Caco-2 (cell line): ENCODE measurements around the gene SART1. TPM values are rescaled to one million over a fixed set of nuclear protein-coding genes. Genes with fewer than 3 reads are reported as not detected.

Experiments
- BruUV-seq: library from RNA; stranded (reverse); fragments of 400-500 nt; replicated peaks from 2 replicates; lab custom pipeline; 2021; lab: Mats Ljungman, UMichigan
- CTCF ChIA-PET: fragments of 300-600 bp; sonication (Branson Sonifier 250); formaldehyde crosslinking; loops from one replicate; lab custom pipeline; 2022; ENCODE audit warnings: antibody characterized with exemption; lab: Charles Lee
- POLR2A ChIA-PET: fragments of 300-600 bp; sonication (Branson Sonifier 250); formaldehyde crosslinking; loops from one replicate; lab custom pipeline; 2022; ENCODE audit warnings: antibody characterized with exemption; lab: Charles Lee
- DNase-seq, 2 experiments: peaks; one replicate each; pipeline versions ENCODE4 v3.0.0 to v3.0.0-alpha.2; 2020 to 2022
- H3K27me3 ChIP-seq: replicated peaks from 2 replicates; pipeline ENCODE4 v1.6.0; 2011; ENCODE audit warnings: low read length; ENCODE audit not compliant: control insufficient read depth, insufficient read depth
- H3K36me3 ChIP-seq: 2 replicates; pipeline ENCODE4 v1.5.1; 2011; ENCODE audit warnings: low read length; ENCODE audit not compliant: control insufficient read depth, insufficient read depth
- H3K4me1 ChIP-seq: fragments of 250-450 bp; sonication (Bioruptor Pico); 2 replicates; pipeline ENCODE4 v1.5.1; 2020; ENCODE audit warnings: mild to moderate bottlenecking
- H3K4me3 ChIP-seq: 2 replicates; pipeline ENCODE4 v1.5.1; 2011; ENCODE audit warnings: low read depth, mild to moderate bottlenecking, control low read depth, low read length
- H3K9me3 ChIP-seq: fragments of 250-450 bp; sonication (Bioruptor Pico); 2 replicates; pipeline ENCODE4 v1.5.1; 2020; ENCODE audit warnings: mild to moderate bottlenecking, moderate library complexity
- H3K27ac Mint-ChIP-seq: one replicate; pipeline ENCODE4 v1.8.0; 2022; ENCODE audit warnings: mixed read lengths; ENCODE audit not compliant: unreplicated experiment
- H3K27me3 Mint-ChIP-seq: one replicate; pipeline ENCODE4 v1.8.0; 2022; ENCODE audit warnings: mixed read lengths; ENCODE audit not compliant: insufficient read depth, unreplicated experiment
- H3K36me3 Mint-ChIP-seq: one replicate; pipeline ENCODE4 v1.8.0; 2022; ENCODE audit warnings: mild to moderate bottlenecking, mixed read lengths; ENCODE audit not compliant: insufficient read depth, unreplicated experiment
- H3K4me1 Mint-ChIP-seq: one replicate; pipeline ENCODE4 v1.8.0; 2022; ENCODE audit warnings: low read depth, mixed read lengths; ENCODE audit not compliant: unreplicated experiment
- H3K4me3 Mint-ChIP-seq: one replicate; pipeline ENCODE4 v1.8.0; 2022; ENCODE audit warnings: mild to moderate bottlenecking, moderate library complexity, mixed read lengths; ENCODE audit not compliant: unreplicated experiment
- H3K9me3 Mint-ChIP-seq: one replicate; pipeline ENCODE4 v1.8.0; 2022; ENCODE audit warnings: mixed read lengths; ENCODE audit not compliant: unreplicated experiment
- CTCF ChIP-seq, 2 experiments: fragments of 200-600 bp in 1 of 2; IDR thresholded peaks; 1 replicate in 1 of 2; 2 replicates in 1 of 2; pipeline versions ENCODE4 v1.5.1 to v1.8.0; 2011 to 2022; ENCODE audit warnings: antibody characterized with exemption in 1 of 2, control low read depth in 1 of 2, inconsistent platforms in 1 of 2, low read depth in 1 of 2, low read length in 1 of 2, mild to moderate bottlenecking in 1 of 2, moderate library complexity in 1 of 2; ENCODE audit not compliant: insufficient read depth in 1 of 2, severe bottlenecking in 1 of 2, unreplicated experiment in 1 of 2
- intact Hi-C: fragments of 100-400 bp; cut with micrococcal nuclease; formaldehyde crosslinking; loops from one replicate; pipeline ENCODE4 v1.10.0; 2022; ENCODE audit not compliant: unreplicated experiment
- total RNA-seq: library from RNA; stranded (reverse); gene quantifications from 2 replicates; pipeline ENCODE4 v1.2.3, GENCODE V29; 2022

Gene SART1
- total RNA-seq, 1 experiment from 2014 or later, result 78.0 TPM

DNA sequence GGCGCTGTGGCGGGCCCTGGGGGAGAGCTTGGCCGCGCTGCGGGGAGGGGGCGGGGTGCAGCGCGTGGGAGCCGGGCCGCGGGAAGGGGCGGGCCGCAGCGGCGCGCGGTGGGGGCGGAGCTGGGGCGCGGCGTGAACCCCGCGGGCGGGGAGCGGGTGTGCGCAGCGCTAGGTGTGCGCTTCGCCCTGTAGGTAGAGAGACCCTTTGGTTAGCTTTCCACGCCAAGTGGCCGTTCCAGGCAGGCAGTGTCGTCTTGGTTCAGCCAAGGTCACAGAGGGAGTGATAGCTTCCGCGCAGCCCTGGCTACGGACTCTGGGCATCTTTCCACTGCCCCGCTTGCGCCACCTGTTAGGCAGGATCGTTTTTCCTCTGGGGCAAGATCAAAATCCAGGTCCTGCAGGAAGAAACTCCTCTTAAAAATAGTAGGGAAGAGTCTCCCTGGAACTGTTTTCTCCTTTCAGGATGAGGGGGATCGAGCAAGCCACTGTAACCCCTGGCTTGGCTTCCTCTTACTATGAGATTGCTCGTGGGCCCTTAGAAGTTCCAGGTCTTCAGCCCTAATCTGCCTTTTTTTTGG lies 41.2 kb downstream of the SART1 start:
- H3K4me1 ChIP-seq, result 0 out of 2 replicates have a peak, but pooled peaks cover 7% of the 10 kb centered on the region
- no peaks in the 10 kb centered on the region for H3K9me3 ChIP-seq
- CTCF ChIA-PET, result interaction anchor here (0.6 to 1.5 kb wide), 9 partner anchors 9 to 477 kb away, joined by 3 to 10 read pairs (median 5); partner anchors contain the start of genes CCDC85B, FIBP and MUS81
- POLR2A ChIA-PET, result interaction anchor here (0.6 to 1.5 kb wide), 9 partner anchors 9 to 290 kb away, joined by 3 to 29 read pairs (median 5); partner anchors contain the start of genes CCDC85B, CST6, FIBP and SF3B2
- intact Hi-C loops, result loop anchor here (1.0 to 2.0 kb wide), 4 partner anchors 20 to 142 kb away; partner anchors contain the start of genes FIBP, MUS81 and SART1
- Mint-ChIP-seq H3K9me3 (no peaks in the 10 kb centered on the region), H3K4me1 (no peaks in the 10 kb centered on the region), H3K27ac (peak overlapping the region; percentile 97), H3K36me3 (peaks cover 78% of the 10 kb centered on the region), H3K27me3 (no peaks in the 10 kb centered on the region), H3K4me3 (peak overlapping the region; percentile 99)
- H3K36me3 ChIP-seq, result peaks cover 6% of the 10 kb centered on the region
- TF ChIP-seq CTCF (IDR thresholded peaks at IDR 0.05; ENCODE audit: insufficient read depth in 1 of 2, low read depth in 1 of 2, low read length in 1 of 2, severe bottlenecking in 1 of 2, unreplicated experiment in 1 of 2), result peak in 1 of 2 experiments; percentile 8
- no peaks in the 10 kb centered on the region for H3K27me3 ChIP-seq
- H3K4me3 ChIP-seq, result peak overlapping the region; percentile 92
- no peak for DNase-seq
- BruUV-seq, result no TSS peak

- intact Hi-C loops, result loop anchor here (2.0 kb wide), 1 partner anchor 20 kb away; no protein-coding TSS in a partner anchor
- DNase-seq, result no peak
- peak overlapping the region; percentile 97 for H3K27ac Mint-ChIP-seq
- H3K27me3 Mint-ChIP-seq, result no peaks in the 10 kb centered on the region
- Histone ChIP-seq H3K9me3 (no peaks in the 10 kb centered on the region), H3K27me3 (no peaks in the 10 kb centered on the region), H3K4me3 (peak overlapping the region; percentile 92), H3K36me3 (peaks cover 6% of the 10 kb centered on the region), H3K4me1 (0 out of 2 replicates have a peak, but pooled peaks cover 7% of the 10 kb centered on the region)
- no peaks in the 10 kb centered on the region for H3K4me1 Mint-ChIP-seq
- POLR2A ChIA-PET, result interaction anchor here (1.5 kb wide), 2 partner anchors 8 to 113 kb away, joined by 8 to 29 read pairs; partner anchors contain the start of genes CCDC85B and CST6
- CTCF ChIA-PET, result interaction anchor here (0.6 to 1.5 kb wide), 3 partner anchors 8 to 115 kb away, joined by 6 to 10 read pairs (median 8); partner anchors contain the start of genes CCDC85B and FIBP
- no peak for TF ChIP-seq CTCF (IDR thresholded peaks at IDR 0.05; ENCODE audit: insufficient read depth in 1 of 2, low read depth in 1 of 2, low read length in 1 of 2, severe bottlenecking in 1 of 2, unreplicated experiment in 1 of 2)
- H3K4me3 Mint-ChIP-seq, result peak overlapping the region; percentile 99
- H3K36me3 Mint-ChIP-seq, result peaks cover 73% of the 10 kb centered on the region
- no TSS peak for BruUV-seq
- no peaks in the 10 kb centered on the region for H3K9me3 Mint-ChIP-seq
Measured at GRCh38 chr11:66003291-66003690, 41.8 kb downstream of the SART1 start.

DNA sequence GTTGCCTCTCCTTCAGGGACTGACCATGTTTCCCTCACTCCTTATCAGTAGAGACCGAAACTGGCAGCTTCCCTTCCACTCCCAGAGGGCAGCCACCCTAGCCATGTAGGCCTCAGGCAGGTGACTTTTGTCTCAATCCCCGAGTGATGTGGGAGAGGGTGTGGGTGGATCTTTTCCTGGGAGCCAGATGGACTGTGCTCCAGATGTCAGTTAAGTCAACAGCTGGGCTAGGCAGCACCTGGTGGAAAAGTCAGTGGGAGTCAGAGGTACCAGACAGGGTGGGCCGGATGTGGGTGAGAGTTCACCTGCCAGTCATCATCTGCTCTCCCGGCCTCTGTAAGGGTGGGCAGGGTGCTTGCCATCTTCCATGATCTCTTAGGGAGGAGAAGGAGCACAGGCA lies 42.7 kb downstream of the SART1 start:
- DNase-seq, result no peak
- no peak for TF ChIP-seq CTCF (IDR thresholded peaks at IDR 0.05; ENCODE audit: insufficient read depth in 1 of 2, low read depth in 1 of 2, low read length in 1 of 2, severe bottlenecking in 1 of 2, unreplicated experiment in 1 of 2)
- Mint-ChIP-seq H3K36me3 (peaks cover 68% of the 10 kb centered on the region), H3K27me3 (no peaks in the 10 kb centered on the region), H3K9me3 (no peaks in the 10 kb centered on the region), H3K4me1 (no peaks in the 10 kb centered on the region), H3K4me3 (peak overlapping the region; percentile 99), H3K27ac (no peak overlapping the region)
- POLR2A ChIA-PET, result no interaction called here
- H3K36me3 ChIP-seq, result peaks cover 5% of the 10 kb centered on the region
- H3K9me3 ChIP-seq, result no peaks in the 10 kb centered on the region
- intact Hi-C loops, result no loop called here
- no peaks in the 10 kb centered on the region for H3K27me3 ChIP-seq
- CTCF ChIA-PET, result no interaction called here
- no TSS peak for BruUV-seq
- no peak overlapping the region for H3K4me3 ChIP-seq
- 0 out of 2 replicates have a peak, but pooled peaks cover 7% of the 10 kb centered on the region for H3K4me1 ChIP-seq
